Mesenchymal stem cell (in vitro differentiated cells and primary cell): ENCODE results near the gene NREP.

Experiments
- DNase-seq: peaks from one replicate; pipeline ENCODE4 v3.0.0-alpha.2; 2013
- H2AFZ ChIP-seq: one replicate; pipeline ENCODE4 v1.6.1; 2013; ENCODE audit warnings: low read depth, mild to moderate bottlenecking, control low read depth, inconsistent platforms, low read length, moderate library complexity
- H2AK5ac ChIP-seq: 2 replicates; pipeline ENCODE4 v1.6.1; 2013; ENCODE audit warnings: low read length, moderate library complexity, mild to moderate bottlenecking, inconsistent platforms; ENCODE audit not compliant: severe bottlenecking
- H2BK120ac ChIP-seq: one replicate; pipeline ENCODE4 v1.6.1; 2013; ENCODE audit warnings: low read depth, mild to moderate bottlenecking, inconsistent platforms, low read length, moderate library complexity
- H2BK12ac ChIP-seq, 2 experiments: one replicate each; pipeline ENCODE4 v1.6.1; 2013; ENCODE audit warnings: inconsistent platforms in 2 of 2, low read length in 2 of 2, mild to moderate bottlenecking in 2 of 2, moderate library complexity in 2 of 2, control low read depth in 1 of 2
- H2BK15ac ChIP-seq: one replicate; pipeline ENCODE4 v1.6.1; 2013; ENCODE audit warnings: mild to moderate bottlenecking, low read depth, inconsistent platforms; ENCODE audit not compliant: poor library complexity, severe bottlenecking
- H2BK5ac ChIP-seq: 2 replicates; pipeline ENCODE4 v1.6.1; 2013; ENCODE audit warnings: low read depth, mild to moderate bottlenecking, low read length, control low read depth, inconsistent platforms; ENCODE audit not compliant: poor library complexity, severe bottlenecking
- H3K14ac ChIP-seq, 2 experiments: one replicate each; pipeline ENCODE4 v1.6.1; 2013; ENCODE audit warnings: inconsistent platforms in 2 of 2, low read length in 2 of 2, control low read depth in 1 of 2, mild to moderate bottlenecking in 1 of 2, moderate library complexity in 1 of 2
- H3K18ac ChIP-seq, 2 experiments: one replicate each; pipeline ENCODE4 v1.6.1; 2013; ENCODE audit warnings: inconsistent platforms in 2 of 2, low read length in 2 of 2, control low read depth in 1 of 2, low read depth in 1 of 2, mild to moderate bottlenecking in 1 of 2
- H3K23ac ChIP-seq, 2 experiments: one replicate each; pipeline ENCODE4 v1.6.1; 2013; ENCODE audit warnings: inconsistent platforms in 2 of 2, low read length in 2 of 2, mild to moderate bottlenecking in 2 of 2, moderate library complexity in 2 of 2, control low read depth in 1 of 2
- H3K27ac ChIP-seq: 2 replicates; pipeline ENCODE4 v1.5.1; 2013; ENCODE audit warnings: mild to moderate bottlenecking, moderate library complexity, low read length, control low read depth, inconsistent platforms; ENCODE audit not compliant: poor library complexity, severe bottlenecking
- H3K27me3 ChIP-seq, 2 experiments: 2 replicates each; pipeline versions ENCODE4 v1.6.1 to v1.7.0; 2013; ENCODE audit warnings: low read length in 2 of 2, mild to moderate bottlenecking in 2 of 2, moderate library complexity in 2 of 2, control low read depth in 1 of 2, inconsistent platforms in 1 of 2; ENCODE audit not compliant: control insufficient read depth in 1 of 2, insufficient read depth in 1 of 2
- H3K36me3 ChIP-seq, 2 experiments: 2 replicates each; pipeline versions ENCODE4 v1.6.1 to v1.7.0; 2013; ENCODE audit warnings: low read length in 2 of 2, control low read depth in 1 of 2, inconsistent platforms in 1 of 2, low read depth in 1 of 2, mild to moderate bottlenecking in 1 of 2; ENCODE audit not compliant: insufficient read depth in 2 of 2, control insufficient read depth in 1 of 2
- H3K4ac ChIP-seq, 2 experiments: one replicate each; pipeline ENCODE4 v1.6.1; 2013; ENCODE audit warnings: inconsistent platforms in 2 of 2, low read length in 2 of 2, mild to moderate bottlenecking in 2 of 2, moderate library complexity in 2 of 2, control low read depth in 1 of 2, low read depth in 1 of 2
- H3K4me1 ChIP-seq: 2 replicates; pipeline ENCODE4 v1.6.1; 2013; ENCODE audit warnings: low read depth, low read length, control low read depth; ENCODE audit not compliant: control insufficient read depth, insufficient read depth
- H3K4me2 ChIP-seq: 2 replicates; pipeline ENCODE4 v1.6.1; 2013; ENCODE audit warnings: low read length, mild to moderate bottlenecking, inconsistent platforms; ENCODE audit not compliant: poor library complexity, severe bottlenecking
- H3K4me3 ChIP-seq, 2 experiments: 2 replicates each; pipeline versions ENCODE4 v1.5.1 to v1.7.0; 2013; ENCODE audit warnings: low read length in 2 of 2, mild to moderate bottlenecking in 2 of 2, control low read depth in 1 of 2, low read depth in 1 of 2; ENCODE audit not compliant: insufficient read depth in 1 of 2
- H3K79me1 ChIP-seq: replicated peaks from 2 replicates; pipeline ENCODE4 v1.6.1; 2013; ENCODE audit warnings: mild to moderate bottlenecking, control low read depth, low read length, inconsistent platforms; ENCODE audit not compliant: poor library complexity, severe bottlenecking
- H3K9ac ChIP-seq: 2 replicates; pipeline ENCODE4 v1.7.0; 2013; ENCODE audit warnings: mild to moderate bottlenecking, low read length, moderate library complexity
- H3K9me3 ChIP-seq: 2 replicates; pipeline ENCODE4 v1.7.0; 2013; ENCODE audit warnings: mild to moderate bottlenecking, low read length; ENCODE audit not compliant: control insufficient read depth
- H4K8ac ChIP-seq: one replicate; pipeline ENCODE4 v1.6.1; 2013; ENCODE audit warnings: inconsistent platforms, mild to moderate bottlenecking, low read length, moderate library complexity
- H4K91ac ChIP-seq: one replicate; pipeline ENCODE4 v1.6.1; 2013; ENCODE audit warnings: mild to moderate bottlenecking, low read length, inconsistent platforms
- WGBS: methylation state at CpG from one replicate; pipeline ENCODE4 v1.1.7; 2013; ENCODE audit warnings: mixed read lengths; 5-methylcytosine and 5-hydroxymethylcytosine counted together

NREP gene

GRCh38 chr5:111699324-111699723, 57.7 kb downstream of the NREP start:
- Histone ChIP-seq H3K4me2 (no peak overlapping the region), H3K9me3 (no peaks in the 10 kb centered on the region), H3K23ac (no peak overlapping the region), H4K8ac (no peak overlapping the region), H2BK12ac (peak overlapping the region; percentile 49 to 72), H3K18ac (peak overlapping the region; percentile 38 to 42), H2BK5ac (no peak overlapping the region), H3K4me3 (no peak overlapping the region), H3K79me1 (no peaks in the 10 kb centered on the region), H3K4me1 (peaks cover 3% of the 10 kb centered on the region), H2BK15ac (no peak overlapping the region), H2AFZ (no peak overlapping the region), H3K36me3 (no peaks in the 10 kb centered on the region), H2AK5ac (no peak overlapping the region), H3K9ac (no peak overlapping the region), H3K4ac (peak overlapping the region in 1 of 2 experiments; percentile 11), H4K91ac (no peak overlapping the region), H3K14ac (no peak overlapping the region), H3K27me3 (no peaks in the 10 kb centered on the region), H2BK120ac (no peak overlapping the region), H3K27ac (no peak overlapping the region)
- no CpG with 5 or more reads among the region's 1 CpG for WGBS
- no peak for DNase-seq

- Histone ChIP-seq H2BK5ac (no peak overlapping the region), H3K14ac (no peak overlapping the region), H2AK5ac (no peak overlapping the region), H2BK120ac (no peak overlapping the region), H3K23ac (no peak overlapping the region), H2BK12ac (peak overlapping the region; percentile 26 to 50), H3K9ac (peak overlapping the region; percentile 54), H3K4me2 (no peak overlapping the region), H4K91ac (peak overlapping the region; percentile 81), H3K9me3 (no peaks in the 10 kb centered on the region), H2BK15ac (no peak overlapping the region), H3K4me3 (no peak overlapping the region), H3K4me1 (peaks cover 1% of the 10 kb centered on the region), H4K8ac (peak overlapping the region; percentile 76), H3K4ac (peak overlapping the region; percentile 36 to 43), H3K27me3 (no peaks in the 10 kb centered on the region), H3K27ac (no peak overlapping the region), H2AFZ (no peak overlapping the region), H3K18ac (peak overlapping the region in 1 of 2 experiments; percentile 68), H3K36me3 (no peaks in the 10 kb centered on the region), H3K79me1 (no peaks in the 10 kb centered on the region)
- peak; percentile 77 for DNase-seq
- WGBS = 50% methylated on average over 6 of the region's 6 CpGs
Measured at GRCh38 chr5:111697881-111698757, 58.9 kb downstream of the NREP start.

GRCh38 chr5:111697215-111697614, 59.8 kb downstream of the NREP start:
- H2AFZ ChIP-seq = no peak overlapping the region
- no peaks in the 10 kb centered on the region for H3K36me3 ChIP-seq
- H4K8ac ChIP-seq = no peak overlapping the region
- no peak overlapping the region for H2BK120ac ChIP-seq
- no peaks in the 10 kb centered on the region for H3K79me1 ChIP-seq
- H2BK5ac ChIP-seq = no peak overlapping the region
- H3K4me1 ChIP-seq = peaks cover 1% of the 10 kb centered on the region
- peak; percentile 65 for DNase-seq
- peak overlapping the region in 1 of 2 experiments; percentile 51 for H2BK12ac ChIP-seq
- H3K27me3 ChIP-seq = no peaks in the 10 kb centered on the region
- H4K91ac ChIP-seq = no peak overlapping the region
- H3K4ac ChIP-seq = peak overlapping the region in 1 of 2 experiments; percentile 32
- H3K14ac ChIP-seq = no peak overlapping the region
- no peak overlapping the region for H3K23ac ChIP-seq
- H3K9me3 ChIP-seq = no peaks in the 10 kb centered on the region
- H3K27ac ChIP-seq = no peak overlapping the region
- no peak overlapping the region for H2BK15ac ChIP-seq
- no peak overlapping the region for H3K4me3 ChIP-seq
- H3K4me2 ChIP-seq = no peak overlapping the region
- H2AK5ac ChIP-seq = no peak overlapping the region
- 45% methylated on average over 5 of the region's 6 CpGs for WGBS
- H3K18ac ChIP-seq = peak overlapping the region in 1 of 2 experiments; percentile 28
- H3K9ac ChIP-seq = no peak overlapping the region

DNA sequence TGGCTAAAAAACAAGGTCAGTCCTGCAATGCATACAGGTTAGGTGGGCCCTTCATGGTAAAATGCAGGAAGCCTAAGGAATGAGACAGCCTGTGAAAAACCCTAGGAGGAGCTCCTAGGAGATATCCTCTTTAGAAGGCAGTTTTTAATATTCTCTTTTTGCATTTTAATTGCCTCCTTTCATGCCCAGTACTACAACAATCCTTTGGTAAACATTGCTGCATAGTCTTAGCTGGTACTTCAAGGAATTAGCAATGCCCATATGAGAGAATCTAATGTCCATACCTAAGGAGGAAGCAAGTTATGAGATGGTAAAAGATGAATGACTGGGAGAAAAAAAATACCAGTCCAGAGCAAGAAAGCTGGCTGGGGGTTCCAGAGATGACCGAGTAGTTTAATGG, 61.0 kb downstream of the NREP start:
- Histone ChIP-seq H3K36me3 (no peaks in the 10 kb centered on the region), H3K4ac (no peak overlapping the region)
- 86% methylated on average over 1 of the region's 1 CpG for WGBS

More for the DNA sequence above, 61.0 kb downstream of the NREP start:
- H2AFZ ChIP-seq = no peak overlapping the region
- H3K23ac ChIP-seq = no peak overlapping the region
- H2BK15ac ChIP-seq = no peak overlapping the region
- no peak overlapping the region for H3K4me3 ChIP-seq
- H3K14ac ChIP-seq = no peak overlapping the region
- H3K79me1 ChIP-seq = no peaks in the 10 kb centered on the region
- no peak overlapping the region for H3K27ac ChIP-seq
- H2BK12ac ChIP-seq = no peak overlapping the region
- no peaks in the 10 kb centered on the region for H3K9me3 ChIP-seq
- no peak overlapping the region for H4K91ac ChIP-seq
- H3K27me3 ChIP-seq = no peaks in the 10 kb centered on the region
- no peak overlapping the region for H2AK5ac ChIP-seq
- H3K4me1 ChIP-seq = peaks cover 1% of the 10 kb centered on the region
- no peak overlapping the region for H3K18ac ChIP-seq
- H4K8ac ChIP-seq = no peak overlapping the region
- no peak overlapping the region for H3K9ac ChIP-seq
- H2BK5ac ChIP-seq = no peak overlapping the region
- H2BK120ac ChIP-seq = no peak overlapping the region
- no peak overlapping the region for H3K4me2 ChIP-seq
- DNase-seq = no peak
